Measurements from ENCODE around the gene CABCOCO1. TPM values are rescaled to one million over a fixed set of nuclear protein-coding genes. Genes with fewer than 3 reads are reported as not detected.

CABCOCO1 gene
- total RNA-seq, 1 donor from 2014 or later, result 0.30 TPM

DNA sequence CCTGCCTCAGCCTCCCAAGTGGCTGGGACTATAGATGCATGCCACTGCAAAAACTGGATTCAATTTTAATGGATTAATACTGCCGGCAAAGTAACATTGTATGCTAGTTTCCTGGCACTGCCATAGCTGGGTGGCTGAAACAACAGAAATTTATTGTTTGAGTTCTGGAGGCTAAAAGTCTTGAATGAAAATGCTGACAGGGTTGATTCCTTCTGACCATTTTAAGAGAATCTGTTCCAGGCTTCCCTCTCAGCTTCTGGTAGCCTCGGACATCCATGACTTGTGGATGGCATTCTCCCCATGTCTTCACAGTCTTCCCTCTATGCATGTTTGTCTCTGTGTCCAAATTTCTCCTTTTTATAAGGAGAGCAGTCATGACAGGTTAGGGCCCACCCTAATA, 151.4 kb downstream of the CABCOCO1 start:
- TF ChIP-seq, protein P1, sequence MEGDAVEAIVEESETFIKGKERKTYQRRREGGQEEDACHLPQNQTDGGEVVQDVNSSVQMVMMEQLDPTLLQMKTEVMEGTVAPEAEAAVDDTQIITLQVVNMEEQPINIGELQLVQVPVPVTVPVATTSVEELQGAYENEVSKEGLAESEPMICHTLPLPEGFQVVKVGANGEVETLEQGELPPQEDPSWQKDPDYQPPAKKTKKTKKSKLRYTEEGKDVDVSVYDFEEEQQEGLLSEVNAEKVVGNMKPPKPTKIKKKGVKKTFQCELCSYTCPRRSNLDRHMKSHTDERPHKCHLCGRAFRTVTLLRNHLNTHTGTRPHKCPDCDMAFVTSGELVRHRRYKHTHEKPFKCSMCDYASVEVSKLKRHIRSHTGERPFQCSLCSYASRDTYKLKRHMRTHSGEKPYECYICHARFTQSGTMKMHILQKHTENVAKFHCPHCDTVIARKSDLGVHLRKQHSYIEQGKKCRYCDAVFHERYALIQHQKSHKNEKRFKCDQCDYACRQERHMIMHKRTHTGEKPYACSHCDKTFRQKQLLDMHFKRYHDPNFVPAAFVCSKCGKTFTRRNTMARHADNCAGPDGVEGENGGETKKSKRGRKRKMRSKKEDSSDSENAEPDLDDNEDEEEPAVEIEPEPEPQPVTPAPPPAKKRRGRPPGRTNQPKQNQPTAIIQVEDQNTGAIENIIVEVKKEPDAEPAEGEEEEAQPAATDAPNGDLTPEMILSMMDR (conservative IDR thresholded peaks at IDR 0.05), result no peak
- H3K4me3 Mint-ChIP-seq, result no peak overlapping the region
- H3K27me3 Mint-ChIP-seq (ENCODE audit: low read depth), result peaks cover 4% of the 10 kb centered on the region
- no peaks in the 10 kb centered on the region for H3K36me3 Mint-ChIP-seq (ENCODE audit: low read depth)
- no peaks in the 10 kb centered on the region for H3K4me1 Mint-ChIP-seq
- no peak for DNase-seq (ENCODE audit: low read depth, low spot score)
- H3K27ac Mint-ChIP-seq (ENCODE audit: unreplicated experiment), result no peak overlapping the region
- no peaks in the 10 kb centered on the region for H3K9me3 Mint-ChIP-seq

DNA sequence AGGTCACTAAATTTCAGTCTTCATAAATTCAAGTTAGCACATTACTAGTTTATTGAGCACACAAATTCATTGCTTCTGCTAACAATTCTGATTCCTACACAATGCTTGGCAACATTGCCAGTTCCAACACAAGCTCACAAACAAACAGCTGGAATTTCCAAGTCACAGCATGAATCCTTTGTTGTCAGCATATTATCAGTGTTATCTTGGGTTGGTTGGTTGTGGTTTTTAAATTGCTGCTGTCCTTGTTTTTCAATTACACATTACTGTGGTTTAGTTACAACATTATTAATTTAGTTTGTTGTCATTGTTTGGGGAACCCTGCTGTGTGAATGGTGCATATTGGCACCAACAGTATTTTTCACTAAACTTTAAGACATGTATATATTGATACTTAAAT, 152.8 kb downstream of the CABCOCO1 start:
- H3K4me3 Mint-ChIP-seq, result no peak overlapping the region
- TF ChIP-seq, protein P1 (conservative IDR thresholded peaks at IDR 0.05), result no peak
- no peaks in the 10 kb centered on the region for H3K9me3 Mint-ChIP-seq
- no peak overlapping the region for H3K27ac Mint-ChIP-seq (ENCODE audit: unreplicated experiment)
- H3K36me3 Mint-ChIP-seq (ENCODE audit: low read depth), result no peaks in the 10 kb centered on the region
- H3K4me1 Mint-ChIP-seq, result peaks cover 2% of the 10 kb centered on the region
- DNase-seq (ENCODE audit: low read depth, low spot score), result no peak
- H3K27me3 Mint-ChIP-seq (ENCODE audit: low read depth), result peaks cover 4% of the 10 kb centered on the region

Other genes starting within 250 kb of the CABCOCO1 start
- gene TMEM26, start 209.5 kb upstream of the CABCOCO1 start, total RNA-seq, result 0.05 and 0.23 TPM in 2 replicates
- gene ARID5B, start 238.8 kb downstream of the CABCOCO1 start, total RNA-seq, result 10.1 and 10.4 TPM in 2 replicates

Data from neural crest cell (in vitro differentiated cells).